HG03558 (cell line): Measurements from ENCODE around the gene SBK2.

Source experiments
- ATAC-seq: cut with Tn5 transposase; IDR thresholded peaks from one replicate; pipeline ENCODE4 v1.9.1; 2021; ENCODE audit warnings: moderate number of reproducible peaks; ENCODE audit not compliant: unreplicated experiment; ENCODE audit errors: extremely low read depth

SBK2 gene

DNA sequence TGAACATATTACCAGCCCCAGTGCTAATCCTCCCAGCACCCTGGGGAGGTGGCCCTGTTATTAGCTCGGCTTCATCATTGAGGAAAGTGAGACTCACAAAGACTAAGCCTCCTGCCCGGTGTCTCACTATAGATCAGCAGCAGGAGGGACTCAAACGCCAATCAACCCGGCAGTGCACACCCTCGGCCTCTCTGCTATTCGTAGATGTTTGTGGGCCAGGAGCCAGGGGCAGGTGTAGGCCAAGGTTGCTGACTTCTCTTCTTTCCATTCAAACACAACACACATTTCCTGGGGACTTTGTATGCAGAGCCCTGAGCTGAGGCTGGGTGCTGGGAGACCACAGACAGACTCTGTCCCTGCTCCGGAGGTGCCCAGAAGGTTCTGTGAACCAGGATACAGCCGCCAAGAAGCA is 17.8 kb upstream of the SBK2 start:
- ATAC-seq = no peak

DNA sequence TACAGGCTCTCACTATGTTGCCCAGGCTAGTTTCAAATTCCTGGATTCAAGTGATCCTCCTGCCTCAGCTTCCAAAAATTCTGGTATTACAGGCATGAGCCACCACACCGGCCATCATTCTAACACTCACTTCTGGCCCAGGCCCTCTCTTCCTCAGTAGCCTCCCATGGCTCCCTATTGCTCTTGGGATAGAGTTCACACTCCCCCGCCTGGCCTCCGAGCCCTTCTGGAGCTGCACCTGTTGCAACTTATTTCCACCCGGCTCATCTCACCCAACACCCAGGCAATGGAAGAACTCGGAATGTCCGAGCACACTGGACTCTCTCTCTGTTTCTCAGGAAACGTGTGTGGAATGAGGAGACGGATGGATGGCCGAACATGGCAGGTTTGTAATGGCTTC is 17.4 kb upstream of the SBK2 start:
- no peak for ATAC-seq

DNA sequence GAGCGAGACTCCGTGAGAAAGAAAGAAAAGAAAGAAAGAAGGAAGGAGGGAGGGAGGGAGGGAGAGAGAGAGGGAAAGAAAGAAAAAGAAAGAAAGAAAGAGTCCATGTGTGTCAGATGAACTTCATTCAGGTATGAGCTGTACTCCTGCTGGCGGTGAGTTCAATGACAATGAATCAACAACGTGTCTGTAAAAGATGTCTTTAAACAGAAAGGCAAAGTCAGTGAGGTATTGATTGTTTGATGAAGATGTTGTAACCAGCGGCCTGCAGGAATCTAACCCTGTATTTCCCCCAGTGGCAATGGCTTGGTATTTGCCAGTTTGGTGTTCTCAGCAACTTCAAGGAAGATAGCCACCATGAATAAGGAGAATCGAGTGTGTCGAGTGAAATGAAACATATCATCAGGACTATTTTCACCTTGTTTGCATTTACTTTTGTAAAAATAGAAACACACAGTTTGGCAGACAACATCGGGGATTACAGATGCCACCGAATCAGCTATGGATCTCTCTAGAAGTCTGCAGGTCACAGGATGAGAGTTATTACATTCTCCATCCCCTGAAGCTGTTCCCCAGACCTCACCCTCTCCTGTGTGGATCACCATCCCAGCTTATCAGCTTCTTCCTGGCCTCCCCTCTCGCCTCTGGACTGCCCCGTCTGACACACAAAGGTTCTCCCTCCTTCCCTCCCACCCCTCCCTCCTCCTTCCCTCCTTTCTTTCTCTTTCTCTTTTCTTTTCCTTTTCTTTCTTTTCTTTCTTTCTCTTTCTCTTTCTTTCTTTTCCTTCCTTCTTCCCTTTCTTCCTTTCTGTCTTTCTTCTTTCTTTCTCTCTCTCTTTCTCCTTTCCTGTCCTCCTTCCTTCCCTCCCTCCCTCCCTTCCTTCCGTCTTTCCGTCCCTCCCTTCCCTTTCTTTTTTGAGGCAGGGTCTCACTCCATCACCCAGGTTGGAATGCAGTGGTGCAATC is 16.6 kb upstream of the SBK2 start:
- no peak for ATAC-seq

DNA sequence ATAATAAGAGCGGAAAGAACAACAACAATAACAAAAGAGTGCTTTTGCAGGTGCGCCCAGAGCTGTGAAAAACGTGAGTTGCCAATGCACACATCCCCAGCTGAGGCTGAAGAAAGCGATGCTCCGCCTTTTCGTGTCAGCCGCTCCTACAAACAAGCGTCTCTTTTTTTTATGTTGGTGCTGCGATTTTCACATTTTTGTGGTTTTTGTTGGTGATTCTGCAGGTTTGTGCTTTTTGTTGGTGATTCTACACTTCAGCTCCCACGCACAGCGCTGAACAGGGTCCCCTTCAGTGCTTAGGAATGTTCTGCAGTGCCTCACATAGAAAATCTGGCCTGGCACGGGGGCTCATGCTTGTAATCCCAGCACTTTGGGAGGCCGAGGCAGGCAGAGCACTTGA is 15.7 kb upstream of the SBK2 start:
- ATAC-seq = no peak

GRCh38 chr19:55552206-55552605 is 15.3 kb upstream of the SBK2 start:
- ATAC-seq = no peak

- no peak for ATAC-seq
Measured at GRCh38 chr19:55550321-55550650, 13.4 kb upstream of the SBK2 start.

GRCh38 chr19:55549500-55550320 is 12.8 kb upstream of the SBK2 start:
- no peak for ATAC-seq

DNA sequence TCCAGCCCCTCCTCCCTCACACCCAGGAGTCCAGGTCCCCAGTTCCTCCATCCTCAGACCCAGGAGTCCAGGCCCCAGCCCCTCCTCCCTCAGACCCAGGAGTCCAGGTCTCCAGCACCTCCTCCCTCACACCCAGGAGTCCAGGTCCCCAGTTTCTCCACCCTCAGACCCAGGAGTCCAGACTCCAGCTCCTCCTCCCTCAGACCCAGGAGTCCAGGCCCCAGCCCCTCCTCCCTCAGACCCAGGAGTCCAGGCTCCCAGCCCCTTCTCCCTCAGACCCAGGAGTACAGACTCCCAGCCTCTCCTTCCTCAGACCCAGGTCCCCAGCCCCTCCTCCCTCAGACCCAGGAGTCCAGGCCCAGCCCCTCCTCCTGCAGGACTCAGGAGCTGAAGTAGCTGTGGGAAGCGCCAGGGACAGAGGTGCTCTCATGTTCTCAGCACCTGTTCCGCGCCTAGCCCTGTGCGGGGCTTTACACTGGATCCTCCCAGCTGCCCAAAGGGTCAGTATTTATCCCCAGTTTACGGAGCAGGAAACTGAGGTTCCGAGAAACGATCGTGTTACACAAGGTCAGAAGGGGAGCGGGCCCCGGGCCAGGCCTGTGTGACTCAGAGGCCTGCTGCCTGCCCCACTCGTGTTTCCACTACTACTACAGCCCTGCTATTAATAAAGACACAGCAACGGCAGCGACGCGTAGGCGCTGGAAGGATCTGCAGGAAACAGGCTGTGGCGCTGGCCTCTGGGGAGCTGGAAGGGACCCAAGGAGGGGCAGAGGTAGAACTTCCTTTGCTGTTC is 10.1 kb upstream of the SBK2 start:
- no peak for ATAC-seq

GRCh38 chr19:55546011-55546410 is 9.1 kb upstream of the SBK2 start:
- ATAC-seq = no peak

DNA sequence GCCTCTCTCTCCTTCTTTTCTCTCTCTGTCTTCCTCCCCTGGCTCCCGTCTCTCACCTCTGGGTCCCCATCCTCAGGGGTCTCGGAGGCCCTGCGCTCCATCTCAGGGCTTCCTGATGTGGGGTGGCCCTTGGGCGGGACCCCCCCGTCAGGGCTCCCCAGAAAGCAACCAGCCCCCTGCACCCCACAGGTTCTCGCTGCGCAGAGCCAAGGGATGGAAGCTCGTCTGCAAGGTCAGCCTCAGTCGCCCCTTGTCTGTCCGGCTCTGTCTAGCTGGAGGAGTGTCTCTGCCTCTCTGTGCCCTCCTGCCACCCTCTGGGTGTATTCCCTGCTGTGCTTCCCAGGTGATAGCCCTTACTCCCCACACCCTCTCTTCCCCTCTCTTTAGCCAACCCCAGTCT is 8.5 kb upstream of the SBK2 start, which contains the start of gene SBK3:
Gene SBK3, minus strand, starts transcription at position 101 of the 400 bp plus-strand sequence. Its CDS starts 0 bp downstream, at position 101.
- ATAC-seq = no peak

GRCh38 chr19:55544776-55545439 is 8.0 kb upstream of the SBK2 start:
- no peak for ATAC-seq

DNA sequence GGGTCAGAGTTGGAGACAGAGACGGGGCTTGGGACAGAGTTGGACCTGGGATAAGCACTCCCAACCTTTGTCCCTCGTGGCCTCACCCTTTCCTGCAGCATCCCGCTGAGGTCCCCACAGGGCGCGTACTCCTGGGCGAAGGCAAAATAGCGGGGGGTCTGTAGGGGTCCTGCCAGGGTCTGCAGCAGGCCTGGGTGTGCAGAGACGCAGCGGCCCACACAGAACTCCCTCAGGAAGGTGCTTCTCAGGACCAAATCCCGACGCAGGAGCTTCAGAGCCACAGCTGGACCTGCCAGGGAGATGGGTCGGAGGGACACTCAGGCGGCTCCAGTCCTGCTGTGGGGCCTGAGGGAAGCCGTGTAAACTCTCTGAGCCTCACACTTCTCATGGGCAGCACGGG is 7.1 kb upstream of the SBK2 start:
- ATAC-seq = no peak

DNA sequence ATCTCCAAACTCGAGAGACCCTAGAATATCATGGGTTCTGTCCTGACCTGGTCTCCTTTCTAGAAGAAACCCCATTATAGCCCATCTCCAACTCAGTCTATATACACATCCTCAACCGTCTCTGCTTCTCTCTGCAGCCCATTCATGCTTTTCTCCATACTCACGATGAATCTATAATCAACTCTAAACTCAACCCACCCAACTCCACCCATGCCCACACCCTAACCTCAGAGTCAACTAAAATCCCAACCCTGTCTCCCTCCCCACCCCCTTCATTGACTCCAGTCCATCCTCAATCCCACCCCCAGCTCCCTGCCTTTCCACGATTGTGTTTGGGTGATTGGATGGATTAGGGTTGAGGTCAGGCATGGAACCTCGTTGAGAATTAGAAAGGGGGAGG is 6.6 kb upstream of the SBK2 start:
- no peak for ATAC-seq

DNA sequence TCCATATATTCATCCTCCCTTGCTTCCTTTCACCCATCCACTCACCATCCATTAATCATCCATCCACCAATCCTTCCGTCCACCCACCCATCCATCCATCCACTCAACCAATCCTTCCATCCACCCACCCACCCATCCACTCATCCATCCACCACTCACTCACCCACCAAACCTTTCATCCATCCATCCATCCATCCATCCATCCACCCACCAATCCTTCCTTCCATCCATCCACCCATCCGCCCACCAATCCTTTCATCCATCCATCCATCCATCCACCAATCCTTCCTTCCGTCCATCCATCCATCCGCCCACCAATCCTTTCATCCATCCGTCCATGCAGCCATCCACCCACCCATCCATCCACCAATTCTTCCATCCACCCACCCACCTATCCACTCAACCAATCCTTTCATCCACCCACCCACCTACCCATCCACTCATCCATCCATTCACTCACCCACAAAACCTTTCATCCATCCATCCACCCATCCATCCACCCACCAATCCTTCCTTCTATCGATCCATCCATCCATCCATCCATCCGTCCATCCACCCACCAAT is 5.4 kb upstream of the SBK2 start:
- no peak for ATAC-seq

GRCh38 chr19:55541091-55541490 is 4.2 kb upstream of the SBK2 start:
- ATAC-seq = no peak

DNA sequence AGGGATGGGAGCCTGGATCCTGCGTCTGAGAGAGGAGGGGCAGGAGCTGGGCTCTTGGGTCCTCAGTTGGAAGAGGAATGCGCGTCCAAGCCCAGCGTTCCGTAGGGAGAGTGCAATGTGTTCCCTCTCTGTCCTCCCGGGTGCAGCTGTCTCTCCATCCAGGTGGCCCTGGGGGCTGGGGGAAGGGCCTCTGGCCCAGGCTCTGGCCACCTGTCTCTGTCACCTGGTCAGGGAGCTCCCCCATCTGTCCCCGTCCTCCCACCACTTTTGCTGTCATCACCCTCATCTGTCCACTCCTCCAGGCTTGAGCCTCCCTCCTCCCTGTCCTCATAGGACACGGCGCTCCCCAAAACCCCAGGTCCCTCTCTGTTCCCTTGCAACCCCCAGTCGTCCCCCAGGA is 3.7 kb upstream of the SBK2 start:
- ATAC-seq = no peak

- no peak for ATAC-seq
Measured at GRCh38 chr19:55539090-55539984, 2.4 kb upstream of the SBK2 start.

GRCh38 chr19:55538132-55538531 is 1.2 kb upstream of the SBK2 start:
- ATAC-seq = no peak

GRCh38 chr19:55537741-55538111 is 793 bp upstream of the SBK2 start:
- ATAC-seq = no peak
